Lower leg skin (tissue), 4 donors: Measurements from ENCODE around the gene ARHGEF11. TPM values are rescaled to one million over a fixed set of nuclear protein-coding genes. Genes with fewer than 3 reads are reported as not detected.
A peak's percentile ranks its signal among the peaks of the same experiment; 100 is the strongest.

Source experiments
- DNase-seq, 2 donors: peaks; one replicate each; pipeline ENCODE4 v3.0.0-alpha.2; 2019; ENCODE audit warnings: low spot score in 2 of 2
- H3K4me3 ChIP-seq: fragments of 200-600 bp; sonication (generic); 2 replicates; pipeline ENCODE4 v1.5.1; 2017; ENCODE audit warnings: mild to moderate bottlenecking, low read depth; ENCODE audit not compliant: poor library complexity, severe bottlenecking
- POLR2A ChIP-seq, 2 donors: fragments of 450-650 bp; IDR thresholded peaks; one replicate each; pipeline ENCODE4 v1.6.1; 2016 to 2017; ENCODE audit warnings: antibody characterized with exemption in 2 of 2, mild to moderate bottlenecking in 1 of 2, moderate library complexity in 1 of 2
- WGBS, 2 donors: methylation state at CpG; one replicate each; pipeline ENCODE4 v1.1.5; 2018; 5-methylcytosine and 5-hydroxymethylcytosine counted together
- intact Hi-C: fragments of 100-400 bp; cut with DNase I; formaldehyde crosslinking; loops from one replicate; pipeline ENCODE4 v1.15.0; 2023; ENCODE audit warnings: low total_unique reads
- total RNA-seq, 4 donors: library from RNA; depleted of rRNA; stranded (reverse); fragments of >200 nt; gene quantifications; one replicate each; pipeline ENCODE4 v1.1.0, GENCODE V29; 2016
- TF ChIP-seq, protein P1 (sequence below), 3 donors: fragments of 450-650 bp; IDR thresholded peaks; one replicate each; pipeline ENCODE4 v1.5.1; 2016; ENCODE audit warnings: antibody characterized with exemption in 3 of 3, mild to moderate bottlenecking in 3 of 3, moderate library complexity in 2 of 3

The ARHGEF11 gene
- total RNA-seq, 4 donors from 2014 or later = 16.3 to 30.9 (median 27.3) TPM

DNA sequence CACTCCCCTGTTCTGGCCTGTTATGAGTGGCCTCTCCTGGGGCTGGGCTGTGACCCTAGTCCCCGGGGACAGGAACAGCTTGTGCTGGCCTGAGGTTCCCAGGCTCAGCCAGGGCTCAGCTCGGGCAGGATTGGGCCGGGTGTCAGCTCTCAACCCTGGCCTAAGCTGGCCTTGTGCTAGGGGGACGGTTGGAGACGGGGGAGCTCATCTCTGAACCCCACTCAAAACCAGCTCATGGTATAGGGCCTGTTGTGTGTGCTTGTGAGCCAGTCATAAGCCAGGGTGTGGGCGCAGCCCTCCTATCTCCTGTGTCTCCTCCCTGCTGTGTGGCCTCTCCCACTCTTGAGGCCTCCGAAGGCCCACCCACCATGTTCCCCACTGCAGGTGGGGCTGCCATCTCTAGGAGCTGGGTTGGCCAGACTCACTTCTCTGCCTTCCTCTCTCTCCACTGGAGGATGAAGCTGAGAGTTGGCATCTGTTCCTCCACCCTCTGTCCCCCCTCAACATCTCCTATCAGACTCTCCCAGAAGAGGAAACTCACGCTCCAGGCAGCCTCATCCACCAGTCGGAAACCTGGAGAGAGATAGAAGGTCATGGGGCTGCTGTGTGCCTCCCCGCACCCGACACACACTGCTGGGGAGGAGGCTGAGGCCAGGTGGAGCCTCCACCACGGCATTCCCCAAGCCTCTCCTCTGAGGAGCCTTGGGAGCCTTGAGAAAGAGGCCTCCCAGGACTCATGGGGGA lies 150.7 kb downstream of the ARHGEF11 start:
- TF ChIP-seq, protein P1, sequence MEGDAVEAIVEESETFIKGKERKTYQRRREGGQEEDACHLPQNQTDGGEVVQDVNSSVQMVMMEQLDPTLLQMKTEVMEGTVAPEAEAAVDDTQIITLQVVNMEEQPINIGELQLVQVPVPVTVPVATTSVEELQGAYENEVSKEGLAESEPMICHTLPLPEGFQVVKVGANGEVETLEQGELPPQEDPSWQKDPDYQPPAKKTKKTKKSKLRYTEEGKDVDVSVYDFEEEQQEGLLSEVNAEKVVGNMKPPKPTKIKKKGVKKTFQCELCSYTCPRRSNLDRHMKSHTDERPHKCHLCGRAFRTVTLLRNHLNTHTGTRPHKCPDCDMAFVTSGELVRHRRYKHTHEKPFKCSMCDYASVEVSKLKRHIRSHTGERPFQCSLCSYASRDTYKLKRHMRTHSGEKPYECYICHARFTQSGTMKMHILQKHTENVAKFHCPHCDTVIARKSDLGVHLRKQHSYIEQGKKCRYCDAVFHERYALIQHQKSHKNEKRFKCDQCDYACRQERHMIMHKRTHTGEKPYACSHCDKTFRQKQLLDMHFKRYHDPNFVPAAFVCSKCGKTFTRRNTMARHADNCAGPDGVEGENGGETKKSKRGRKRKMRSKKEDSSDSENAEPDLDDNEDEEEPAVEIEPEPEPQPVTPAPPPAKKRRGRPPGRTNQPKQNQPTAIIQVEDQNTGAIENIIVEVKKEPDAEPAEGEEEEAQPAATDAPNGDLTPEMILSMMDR (IDR thresholded peaks at IDR 0.05) = no peak
- TF ChIP-seq POLR2A (IDR thresholded peaks at IDR 0.05) = no peak
- H3K4me3 ChIP-seq = no peak overlapping the region
- 65 to 66% methylated on average over 8 to 12 of the region's 12 CpGs for WGBS, 2 donors
- DNase-seq = no peak
- intact Hi-C loops = no loop called here

DNA sequence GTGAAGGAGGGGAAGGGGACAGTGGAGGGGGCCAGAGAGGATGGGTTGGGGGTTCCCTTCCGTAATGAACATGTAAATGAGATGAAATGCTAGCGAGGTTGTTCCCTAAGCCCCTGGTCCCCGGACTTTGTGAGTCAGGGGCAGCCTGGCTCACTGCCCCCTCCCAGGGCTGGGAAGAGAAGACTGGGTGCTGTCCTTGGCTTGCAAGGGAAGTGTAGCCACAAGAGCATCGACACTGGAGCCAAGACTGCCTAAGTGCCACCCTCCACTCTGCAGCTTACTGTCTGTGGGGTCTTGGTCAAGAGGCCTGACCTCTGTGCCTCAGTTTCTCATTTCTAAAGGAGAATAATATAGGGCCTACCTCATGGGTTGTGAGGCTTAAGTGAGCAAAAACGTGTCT lies 151.5 kb downstream of the ARHGEF11 start:
- TF ChIP-seq, protein P1 (IDR thresholded peaks at IDR 0.05) = no peak
- TF ChIP-seq POLR2A (IDR thresholded peaks at IDR 0.05) = no peak
- intact Hi-C loops = no loop called here
- peak overlapping the region; percentile 24 for H3K4me3 ChIP-seq
- no peak for DNase-seq
- 40 to 61% methylated on average over 5 of the region's 5 CpGs for WGBS, 2 donors

DNA sequence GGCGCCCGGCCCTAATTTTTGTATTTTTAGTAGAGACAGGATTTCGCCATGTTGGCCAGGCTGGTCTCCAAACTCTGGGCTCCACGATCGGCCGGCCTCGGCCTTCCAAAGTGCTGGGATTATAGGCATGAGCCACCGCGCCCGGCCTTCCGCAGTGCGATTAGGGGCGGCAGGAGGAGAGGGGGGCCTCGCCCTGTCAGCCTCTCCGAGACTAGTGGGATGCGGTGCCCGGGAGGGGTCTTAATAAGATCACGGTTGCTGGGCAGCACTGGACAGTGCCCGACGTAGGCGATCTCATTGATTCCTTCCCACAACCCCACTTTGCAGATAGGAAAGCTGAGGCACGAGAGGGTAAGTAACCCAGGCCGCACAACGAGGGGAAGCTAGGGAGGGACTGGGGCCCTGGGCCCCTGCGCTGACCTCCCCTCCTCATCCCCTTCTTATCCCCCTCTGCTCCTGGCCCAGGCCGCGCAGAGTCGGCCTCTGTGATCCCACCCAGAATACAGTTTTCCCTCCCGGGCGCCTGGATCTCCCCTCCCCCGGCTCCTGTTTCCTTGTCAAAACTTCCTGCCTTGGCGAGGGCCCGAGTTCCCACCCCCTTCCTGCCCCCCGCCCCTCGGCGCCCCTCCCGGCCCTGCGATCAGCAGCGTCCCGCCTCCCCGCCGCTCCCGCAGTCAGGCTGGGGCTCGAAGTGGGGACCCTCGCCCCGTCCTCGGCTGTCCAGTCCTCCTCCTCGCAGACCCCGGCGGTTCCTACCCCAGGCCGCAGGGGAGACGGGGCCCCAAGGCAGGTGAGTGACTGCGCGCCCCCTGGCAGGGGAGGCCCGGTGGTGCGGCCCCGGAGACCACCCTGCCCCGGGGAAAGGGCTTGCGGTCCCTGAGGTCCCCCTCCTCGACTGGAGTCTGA lies 152.2 kb downstream of the ARHGEF11 start, which contains the start of gene PEAR1:
TSS of gene PEAR1 (plus strand) at position 671 of the 906 bp plus-strand sequence. CDS start 10,209 bp downstream, outside the sequence.
- whole genome bisulfite sequencing, 2 donors = 18 to 28% methylated on average over 41 to 59 of the region's 60 CpGs
- no peak for DNase-seq
- no peak for TF ChIP-seq POLR2A (IDR thresholded peaks at IDR 0.05)
- TF ChIP-seq, protein P1 (IDR thresholded peaks at IDR 0.05) = no peak
- peak within 1 kb of the TSS; percentile 24 for H3K4me3 ChIP-seq
- intact Hi-C loops = no loop called here

DNA sequence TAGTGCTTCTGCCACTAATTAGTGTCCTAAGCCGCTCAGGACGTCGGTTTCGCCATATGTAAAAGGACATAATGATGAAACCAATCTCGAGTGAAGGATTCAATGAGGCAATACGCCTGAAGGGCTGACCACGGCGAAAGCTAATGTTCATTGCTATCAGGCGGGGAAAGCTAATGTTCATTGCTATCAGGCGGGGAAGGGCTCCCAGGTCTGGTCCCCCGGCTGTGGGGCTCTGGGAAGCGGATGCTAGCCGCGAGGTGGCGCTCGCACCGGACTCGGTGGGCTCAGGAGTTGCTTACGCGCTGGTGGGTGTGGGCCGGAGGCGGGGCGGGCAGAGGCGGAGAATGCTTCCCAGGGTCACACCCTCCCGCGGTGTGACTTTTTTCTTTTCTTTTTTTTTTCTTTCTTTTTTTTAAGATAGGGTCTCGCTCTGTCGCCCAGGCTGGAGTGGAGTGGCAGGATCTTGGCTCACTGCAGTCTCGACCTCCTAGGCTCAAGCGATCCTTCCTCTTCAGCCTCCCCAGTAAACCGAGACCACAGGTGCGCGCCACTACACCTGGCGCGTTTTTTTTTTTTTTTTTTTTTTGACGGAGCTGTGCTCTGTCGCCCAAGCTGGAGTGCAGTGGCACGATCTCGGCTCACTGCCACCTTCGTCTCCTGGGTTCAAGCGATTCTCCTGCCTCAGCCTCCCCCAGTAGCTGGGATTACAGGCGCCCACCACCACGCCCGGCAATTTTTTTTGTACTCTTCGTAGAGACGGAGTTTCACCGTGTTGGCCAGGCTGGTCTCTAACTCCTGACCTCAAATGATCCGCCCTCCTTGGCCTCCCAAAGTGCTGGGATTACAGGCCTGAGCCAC lies 153.1 kb downstream of the ARHGEF11 start:
- no peak for TF ChIP-seq POLR2A (IDR thresholded peaks at IDR 0.05)
- TF ChIP-seq, protein P1 (IDR thresholded peaks at IDR 0.05) = no peak
- intact Hi-C loops = no loop called here
- peak; percentile 83 to 97 for DNase-seq
- 7 to 8% methylated on average over 48 of the region's 48 CpGs for WGBS, 2 donors
- no peak overlapping the region for H3K4me3 ChIP-seq

DNA sequence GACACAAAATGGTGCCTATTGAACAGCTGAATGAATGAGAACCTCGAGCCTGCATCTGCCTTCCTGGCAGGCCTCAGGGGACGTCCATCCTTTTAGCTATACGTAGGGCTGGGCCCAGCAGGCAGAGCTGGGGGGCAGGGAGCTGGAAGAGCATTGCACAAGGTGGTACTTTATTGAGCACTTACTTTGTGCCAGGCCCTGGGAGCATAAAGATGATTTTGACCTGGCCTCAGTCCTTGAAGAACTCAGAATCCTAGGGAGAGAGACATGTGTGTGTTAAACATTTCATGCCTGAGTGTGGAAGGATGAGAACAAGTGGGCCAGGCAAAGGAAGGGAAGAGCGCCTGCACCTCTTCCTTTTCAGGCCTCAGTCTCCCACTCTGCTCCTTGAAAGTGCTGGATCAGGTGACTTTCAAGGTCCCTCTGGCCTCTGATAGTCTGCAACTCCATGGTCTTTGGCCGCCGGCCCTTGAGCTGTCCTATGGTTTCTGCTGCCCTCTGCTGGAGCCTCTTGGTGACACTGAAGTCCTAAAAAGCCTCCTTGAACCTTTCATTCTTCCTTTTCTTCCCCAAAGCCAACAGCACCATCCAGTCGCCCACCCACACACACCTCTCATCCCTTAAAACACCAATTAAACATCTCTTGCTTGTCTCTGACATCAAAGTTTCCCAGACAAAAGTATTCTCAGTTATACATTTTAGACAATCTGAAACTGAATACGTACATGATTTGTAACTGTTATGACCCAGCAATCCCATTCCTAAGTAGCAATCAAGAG lies 155.6 kb downstream of the ARHGEF11 start:
- intact Hi-C loops = no loop called here
- DNase-seq = peak; percentile 62 to 93
- WGBS, 2 donors = 41 to 47% methylated on average over 8 of the region's 8 CpGs
- TF ChIP-seq, protein P1 (IDR thresholded peaks at IDR 0.05) = no peak
- no peak for TF ChIP-seq POLR2A (IDR thresholded peaks at IDR 0.05)
- H3K4me3 ChIP-seq = no peak overlapping the region
